Tibial artery (tissue), 4 donors: ENCODE data around the gene HTD2.

Experiments used
- DNase-seq, 2 donors: peaks; one replicate each; pipeline ENCODE4 v3.0.0-alpha.2; 2019
- H3K27ac ChIP-seq, 2 donors: fragments of 200-600 bp; sonication (generic) in 1 of 2; 1 replicate in 1 of 2; 2 replicates in 1 of 2; pipeline ENCODE4 v1.5.1; 2018 to 2019; ENCODE audit warnings: mild to moderate bottlenecking in 1 of 2
- H3K27me3 ChIP-seq, 2 donors: fragments of 200-600 bp; sonication (generic) in 1 of 2; one replicate each; pipeline versions ENCODE4 v1.5.1 to v1.6.0; 2016 to 2019
- H3K36me3 ChIP-seq, 3 donors: fragments of 200-600 bp; sonication (generic) in 2 of 3; one replicate each; pipeline ENCODE4 v1.5.1; 2016 to 2019; ENCODE audit warnings: mild to moderate bottlenecking in 2 of 3
- H3K4me1 ChIP-seq, 4 donors: fragments of 200-600 bp; sonication (generic) in 2 of 4; 1 replicate in 3 of 4; 2 replicates in 1 of 4; pipeline ENCODE4 v1.5.1; 2016 to 2019
- H3K4me3 ChIP-seq, 2 donors: fragments of 200-600 bp; sonication (generic) in 1 of 2; 1 replicate in 1 of 2; 2 replicates in 1 of 2; pipeline ENCODE4 v1.5.1; 2018 to 2019; ENCODE audit warnings: mild to moderate bottlenecking in 2 of 2
- H3K9me3 ChIP-seq, 3 donors: fragments of 200-600 bp; sonication (generic) in 1 of 3; one replicate each; pipeline ENCODE4 v1.5.1; 2016 to 2019
- CTCF ChIP-seq, 2 experiments: fragments of 200-600 bp in 1 of 2; fragments of 450-650 bp in 1 of 2; IDR thresholded peaks; one replicate each; pipeline ENCODE4 v1.5.1; 2017 to 2019; ENCODE audit warnings: antibody characterized with exemption in 2 of 2, mild to moderate bottlenecking in 1 of 2, moderate library complexity in 1 of 2
- intact Hi-C: fragments of 100-400 bp; cut with DNase I; formaldehyde crosslinking; loops from one replicate; pipeline ENCODE4 v1.15.0; 2023; ENCODE audit warnings: low total_unique reads

Gene HTD2

DNA sequence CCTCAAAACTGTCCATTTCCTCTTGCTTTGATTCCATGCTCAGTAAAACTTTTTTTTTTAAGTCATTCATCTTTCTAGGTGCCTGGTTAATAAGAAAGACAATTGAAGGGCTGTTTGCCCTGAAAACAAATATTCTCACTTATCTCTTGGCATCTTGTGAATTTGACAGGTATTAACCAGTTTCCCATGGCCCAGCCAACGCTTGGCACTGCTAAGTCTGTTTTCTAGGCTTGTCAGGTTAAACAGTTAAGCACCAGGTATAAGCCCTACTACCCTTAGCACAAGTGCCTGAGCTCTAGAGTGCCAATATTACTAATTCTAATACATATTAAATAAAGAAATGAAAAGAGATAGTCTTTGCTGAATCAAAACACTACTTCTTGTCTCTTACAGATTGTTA lies 62.7 kb downstream of the HTD2 start:
- Histone ChIP-seq H3K27ac (no peak overlapping the region), H3K4me3 (no peak overlapping the region), H3K9me3 (no peaks in the 10 kb centered on the region), H3K27me3 (no peaks in the 10 kb centered on the region), H3K4me1 (no peaks in the 10 kb centered on the region), H3K36me3 (peaks cover 0 to 10% (median 0%) of the 10 kb centered on the region in 3 donors)
- TF ChIP-seq CTCF (IDR thresholded peaks at IDR 0.05): no peak
- no peak for DNase-seq
- intact Hi-C loops: no loop called here
